ENCODE data around the gene FREM1. TPM values are rescaled to one million over a fixed set of nuclear protein-coding genes. Genes with fewer than 3 reads are reported as not detected.

The FREM1 gene
- total RNA-seq, 1 experiment from 2014 or later = 1.2 TPM

- H3K9me3 ChIP-seq (ENCODE audit: low read length) = no peaks in the 10 kb centered on the region
- H4K20me1 ChIP-seq (ENCODE audit: low read length) = no peaks in the 10 kb centered on the region
- H3K27ac ChIP-seq (ENCODE audit: low read length) = no peak overlapping the region
- POLR2A ChIA-PET (ENCODE audit: unreplicated experiment) = no interaction called here
- CTCF ChIA-PET = no interaction called here
- no peaks in the 10 kb centered on the region for H3K36me3 ChIP-seq (ENCODE audit: low read depth, low read length)
- no peaks in the 10 kb centered on the region for H3F3A ChIP-seq (ENCODE audit: low read length, unreplicated experiment)
- H3K4me2 ChIP-seq (ENCODE audit: low read length) = no peak overlapping the region
- BruUV-seq (replicated peaks) = no TSS peak
- H3K9ac ChIP-seq (ENCODE audit: low read length) = no peak overlapping the region
- H3K27me3 ChIP-seq (ENCODE audit: low read length) = no peaks in the 10 kb centered on the region
- DNase-seq = no peak
- H3K9me2 ChIP-seq (replicated peaks; ENCODE audit: low read length) = no peaks in the 10 kb centered on the region
- ATAC-seq = no peak
- H2AFZ ChIP-seq (ENCODE audit: low read length) = no peak overlapping the region
- TF ChIP-seq, protein P1, sequence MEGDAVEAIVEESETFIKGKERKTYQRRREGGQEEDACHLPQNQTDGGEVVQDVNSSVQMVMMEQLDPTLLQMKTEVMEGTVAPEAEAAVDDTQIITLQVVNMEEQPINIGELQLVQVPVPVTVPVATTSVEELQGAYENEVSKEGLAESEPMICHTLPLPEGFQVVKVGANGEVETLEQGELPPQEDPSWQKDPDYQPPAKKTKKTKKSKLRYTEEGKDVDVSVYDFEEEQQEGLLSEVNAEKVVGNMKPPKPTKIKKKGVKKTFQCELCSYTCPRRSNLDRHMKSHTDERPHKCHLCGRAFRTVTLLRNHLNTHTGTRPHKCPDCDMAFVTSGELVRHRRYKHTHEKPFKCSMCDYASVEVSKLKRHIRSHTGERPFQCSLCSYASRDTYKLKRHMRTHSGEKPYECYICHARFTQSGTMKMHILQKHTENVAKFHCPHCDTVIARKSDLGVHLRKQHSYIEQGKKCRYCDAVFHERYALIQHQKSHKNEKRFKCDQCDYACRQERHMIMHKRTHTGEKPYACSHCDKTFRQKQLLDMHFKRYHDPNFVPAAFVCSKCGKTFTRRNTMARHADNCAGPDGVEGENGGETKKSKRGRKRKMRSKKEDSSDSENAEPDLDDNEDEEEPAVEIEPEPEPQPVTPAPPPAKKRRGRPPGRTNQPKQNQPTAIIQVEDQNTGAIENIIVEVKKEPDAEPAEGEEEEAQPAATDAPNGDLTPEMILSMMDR (conservative IDR thresholded peaks at IDR 0.05; ENCODE audit: low read depth, low read length) = no peak
- TF ChIP-seq EZH2phosphoT487 (IDR thresholded peaks at IDR 0.05; ENCODE audit: borderline replicate concordance, low read length) (no peak), EZH2 (IDR thresholded peaks at IDR 0.05; ENCODE audit: low read length, unreplicated experiment) (no peak)
- H3K4me1 ChIP-seq (ENCODE audit: insufficient read depth, low read length) = peaks cover 15% of the 10 kb centered on the region
- H3K4me3 ChIP-seq (ENCODE audit: low read length) = no peak overlapping the region
- intact Hi-C loops (cut with micrococcal nuclease) = loop anchor here (5.0 kb wide), 2 partner anchors 81 to 114 kb away; no protein-coding TSS in a partner anchor
- H3K79me2 ChIP-seq (ENCODE audit: low read length) = no peaks in the 10 kb centered on the region
Measured at GRCh38 chr9:14766299-14766698, 143.9 kb downstream of the FREM1 start.

- DNase-seq (no peak), ATAC-seq (no peak)
- ChIA-PET CTCF (interaction anchor here (0.6 kb wide), 1 partner anchor 100 kb away, joined by 3 read pairs; no protein-coding TSS in a partner anchor), POLR2A (ENCODE audit: unreplicated experiment) (no interaction called here)
- Histone ChIP-seq H3K27ac (ENCODE audit: low read length) (no peak overlapping the region), H3K27me3 (ENCODE audit: low read length) (no peaks in the 10 kb centered on the region), H3K4me3 (ENCODE audit: low read length) (no peak overlapping the region), H3K4me2 (ENCODE audit: low read length) (no peak overlapping the region), H3K4me1 (ENCODE audit: insufficient read depth, low read length) (no peaks in the 10 kb centered on the region), H3K9me3 (ENCODE audit: low read length) (no peaks in the 10 kb centered on the region), H3K9ac (ENCODE audit: low read length) (no peak overlapping the region), H4K20me1 (ENCODE audit: low read length) (no peaks in the 10 kb centered on the region), H3K79me2 (ENCODE audit: low read length) (no peaks in the 10 kb centered on the region), H3K36me3 (ENCODE audit: low read depth, low read length) (no peaks in the 10 kb centered on the region), H3K9me2 (replicated peaks; ENCODE audit: low read length) (no peaks in the 10 kb centered on the region), H2AFZ (ENCODE audit: low read length) (no peak overlapping the region), H3F3A (ENCODE audit: low read length, unreplicated experiment) (no peaks in the 10 kb centered on the region)
- TF ChIP-seq EZH2 (IDR thresholded peaks at IDR 0.05; ENCODE audit: low read length, unreplicated experiment) (no peak), EZH2phosphoT487 (IDR thresholded peaks at IDR 0.05; ENCODE audit: borderline replicate concordance, low read length) (no peak)
- TF ChIP-seq, protein P1 (conservative IDR thresholded peaks at IDR 0.05; ENCODE audit: low read depth, low read length) = no peak
- BruUV-seq (replicated peaks) = no TSS peak
- intact Hi-C loops (cut with micrococcal nuclease) = no loop called here
Measured at GRCh38 chr9:14761584-14761983, 148.6 kb downstream of the FREM1 start.

GRCh38 chr9:14760060-14760459 lies 150.2 kb downstream of the FREM1 start:
- Histone ChIP-seq H3K36me3 (ENCODE audit: low read depth, low read length) (no peaks in the 10 kb centered on the region), H3K9ac (ENCODE audit: low read length) (no peak overlapping the region), H3K4me2 (ENCODE audit: low read length) (no peak overlapping the region), H3K4me1 (ENCODE audit: insufficient read depth, low read length) (no peaks in the 10 kb centered on the region), H3K9me3 (ENCODE audit: low read length) (no peaks in the 10 kb centered on the region), H3F3A (ENCODE audit: low read length, unreplicated experiment) (no peaks in the 10 kb centered on the region), H3K27ac (ENCODE audit: low read length) (no peak overlapping the region), H3K9me2 (replicated peaks; ENCODE audit: low read length) (no peaks in the 10 kb centered on the region), H3K4me3 (ENCODE audit: low read length) (no peak overlapping the region), H3K79me2 (ENCODE audit: low read length) (no peaks in the 10 kb centered on the region), H4K20me1 (ENCODE audit: low read length) (no peaks in the 10 kb centered on the region), H2AFZ (ENCODE audit: low read length) (no peak overlapping the region), H3K27me3 (ENCODE audit: low read length) (no peaks in the 10 kb centered on the region)
- ChIA-PET CTCF (no interaction called here), POLR2A (ENCODE audit: unreplicated experiment) (no interaction called here)
- no TSS peak for BruUV-seq (replicated peaks)
- DNase-seq (no peak), ATAC-seq (no peak)
- intact Hi-C loops (cut with micrococcal nuclease) = no loop called here
- TF ChIP-seq, protein P1 (conservative IDR thresholded peaks at IDR 0.05; ENCODE audit: low read depth, low read length) = no peak
- TF ChIP-seq EZH2phosphoT487 (IDR thresholded peaks at IDR 0.05; ENCODE audit: borderline replicate concordance, low read length) (no peak), EZH2 (IDR thresholded peaks at IDR 0.05; ENCODE audit: low read length, unreplicated experiment) (no peak)

Measured in PC-3 (cell line).